HG03066 (cell line): ENCODE data around the gene CACNB1.
"Not testable (repeated sequence)": the region's sequence is repeated elsewhere in the genome, so short reads cannot be mapped to it uniquely, and the experiment has no call there.

Experiments used
- ATAC-seq: cut with Tn5 transposase; IDR thresholded peaks from one replicate; pipeline ENCODE4 v1.9.1; 2021; ENCODE audit warnings: low read depth; ENCODE audit not compliant: unreplicated experiment

CACNB1 gene

GRCh38 chr17:39129544-39129943, 67.9 kb downstream of the CACNB1 start:
- ATAC-seq: not testable (repeated sequence)

- no peak for ATAC-seq
Measured at GRCh38 chr17:39126436-39126835, 71.0 kb downstream of the CACNB1 start.

GRCh38 chr17:39125143-39125875, 72.2 kb downstream of the CACNB1 start:
- no peak for ATAC-seq

GRCh38 chr17:39123627-39124026, 73.8 kb downstream of the CACNB1 start:
- no peak for ATAC-seq
